ENCODE results near the gene C16orf74. TPM values are rescaled to one million over a fixed set of nuclear protein-coding genes. Genes with fewer than 3 reads are reported as not detected.

C16orf74 gene
- polyA plus RNA-seq, 2 of the 4 experiments (the other 2 are of a cell fraction) = 3.8 to 9.1 TPM

DNA sequence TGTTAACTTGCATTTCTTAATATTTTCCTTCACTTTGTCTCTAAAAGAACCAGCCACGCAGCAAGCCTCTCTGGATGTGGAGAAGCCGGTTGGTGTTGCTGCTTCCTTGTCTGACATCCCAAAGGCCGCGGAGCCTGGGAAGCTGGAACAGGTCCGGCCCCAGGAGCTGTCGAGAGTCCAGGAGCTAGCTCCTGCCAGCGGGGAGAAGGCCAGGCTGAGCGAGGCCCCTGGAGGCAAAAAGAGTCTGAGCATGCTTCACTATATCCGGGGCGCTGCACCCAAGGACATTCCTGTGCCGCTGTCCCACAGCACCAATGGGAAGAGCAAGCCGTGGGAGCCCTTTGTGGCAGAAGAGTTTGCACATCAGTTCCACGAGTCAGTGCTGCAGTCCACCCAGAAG, 85.0 kb downstream of the C16orf74 start:
- DNase-seq (ENCODE audit: low read depth in 1 of 2, low spot score in 1 of 2) (no peak), ATAC-seq (no peak), FAIRE-seq (no peak)
- 94% methylated on average over 8 of the region's 13 CpGs for WGBS (ENCODE audit: missing lambda C conversion rate)
- H3K4me3 ChIP-seq = no peak overlapping the region
- TF ChIP-seq SMC3 (IDR thresholded peaks at IDR 0.05) = no peak
- no peak for TF ChIP-seq EHMT2 (IDR thresholded peaks at IDR 0.05; ENCODE audit: low read depth)
- TF ChIP-seq RARB (CRISPR knock-in tag; IDR thresholded peaks at IDR 0.05) = no peak
- no peak for TF ChIP-seq POLR2A (IDR thresholded peaks at IDR 0.05; ENCODE audit: low read length)
- no peak for TF ChIP-seq BHLHE40 (IDR thresholded peaks at IDR 0.05; ENCODE audit: low read depth, low read length)
- TF ChIP-seq FOSB (CRISPR knock-in tag; IDR thresholded peaks at IDR 0.05) = no peak
- TF ChIP-seq NPAS2 (CRISPR knock-in tag; IDR thresholded peaks at IDR 0.05; ENCODE audit: borderline replicate concordance) = no peak
- TF ChIP-seq GATA3 (IDR thresholded peaks at IDR 0.05; ENCODE audit: borderline replicate concordance) = no peak
- ChIA-PET POLR2A (no interaction called here), CTCF (interaction anchor here (0.6 to 1.4 kb wide), 6 partner anchors 13 to 109 kb away, joined by 3 to 4 read pairs (median 3); no protein-coding TSS in a partner anchor)
- H3K9me3 ChIP-seq = no peaks in the 10 kb centered on the region
- no peaks in the 10 kb centered on the region for H3K4me1 ChIP-seq
- H3K27ac ChIP-seq = no peak overlapping the region
- no peak overlapping the region for H3K4me2 ChIP-seq

DNA sequence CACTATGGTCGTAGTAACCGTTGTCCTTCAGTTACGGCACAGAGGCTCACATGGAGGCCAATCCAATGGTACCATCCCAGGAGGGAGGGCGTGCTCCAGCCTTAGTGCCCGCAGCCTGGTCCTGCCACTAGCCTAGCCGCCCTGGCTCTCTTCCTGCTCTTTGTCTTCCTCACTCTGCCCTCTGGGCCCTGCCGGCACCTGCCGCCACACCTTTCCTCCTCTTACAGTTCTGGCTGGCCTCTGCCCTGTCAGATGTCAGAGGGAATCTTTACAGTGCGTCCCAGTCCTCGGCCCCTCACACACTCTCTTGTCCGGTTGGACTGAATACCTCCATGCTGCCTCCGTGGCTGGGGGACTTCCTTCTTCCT, 85.5 kb downstream of the C16orf74 start:
- Histone ChIP-seq H3K27ac (no peak overlapping the region), H3K9me3 (no peaks in the 10 kb centered on the region), H3K4me3 (no peak overlapping the region), H3K4me2 (no peak overlapping the region), H3K4me1 (no peaks in the 10 kb centered on the region)
- POLR2A ChIA-PET = no interaction called here
- no peak for FAIRE-seq
- no peak for ATAC-seq
- CTCF ChIA-PET = interaction anchor here (0.6 to 1.4 kb wide), 4 partner anchors 13 to 108 kb away, joined by 3 to 4 read pairs (median 4); no protein-coding TSS in a partner anchor
- no peak for DNase-seq (ENCODE audit: low read depth in 1 of 2, low spot score in 1 of 2)
- 95% methylated on average over 12 of the region's 12 CpGs for WGBS (ENCODE audit: missing lambda C conversion rate)
- TF ChIP-seq SMC3 (IDR thresholded peaks at IDR 0.05) = no peak
- no peak for TF ChIP-seq POLR2AphosphoS2 (conservative IDR thresholded peaks at IDR 0.05; ENCODE audit: low read length)
- TF ChIP-seq, protein P1, sequence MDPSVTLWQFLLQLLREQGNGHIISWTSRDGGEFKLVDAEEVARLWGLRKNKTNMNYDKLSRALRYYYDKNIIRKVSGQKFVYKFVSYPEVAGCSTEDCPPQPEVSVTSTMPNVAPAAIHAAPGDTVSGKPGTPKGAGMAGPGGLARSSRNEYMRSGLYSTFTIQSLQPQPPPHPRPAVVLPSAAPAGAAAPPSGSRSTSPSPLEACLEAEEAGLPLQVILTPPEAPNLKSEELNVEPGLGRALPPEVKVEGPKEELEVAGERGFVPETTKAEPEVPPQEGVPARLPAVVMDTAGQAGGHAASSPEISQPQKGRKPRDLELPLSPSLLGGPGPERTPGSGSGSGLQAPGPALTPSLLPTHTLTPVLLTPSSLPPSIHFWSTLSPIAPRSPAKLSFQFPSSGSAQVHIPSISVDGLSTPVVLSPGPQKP (IDR thresholded peaks at IDR 0.05; ENCODE audit: low read depth, low read length) = no peak
- TF ChIP-seq HOXB5 (CRISPR knock-in tag; IDR thresholded peaks at IDR 0.05) = no peak
- no peak for TF ChIP-seq POLR2A (IDR thresholded peaks at IDR 0.05; ENCODE audit: low read length)
- no peak for TF ChIP-seq MYC (IDR thresholded peaks at IDR 0.05; ENCODE audit: borderline replicate concordance, low read length)
- no peak for TF ChIP-seq FOSB (CRISPR knock-in tag; IDR thresholded peaks at IDR 0.05)
- no peak for TF ChIP-seq ZC3H11A (IDR thresholded peaks at IDR 0.05)
- TF ChIP-seq RAD21 (conservative IDR thresholded peaks at IDR 0.05 in 1 of 2, IDR thresholded peaks at IDR 0.05 in 1 of 2) = no peak
- no peak for TF ChIP-seq HEYL (CRISPR knock-in tag; IDR thresholded peaks at IDR 0.05)
- no peak for TF ChIP-seq JUN (IDR thresholded peaks at IDR 0.05)
- TF ChIP-seq, protein P2, sequence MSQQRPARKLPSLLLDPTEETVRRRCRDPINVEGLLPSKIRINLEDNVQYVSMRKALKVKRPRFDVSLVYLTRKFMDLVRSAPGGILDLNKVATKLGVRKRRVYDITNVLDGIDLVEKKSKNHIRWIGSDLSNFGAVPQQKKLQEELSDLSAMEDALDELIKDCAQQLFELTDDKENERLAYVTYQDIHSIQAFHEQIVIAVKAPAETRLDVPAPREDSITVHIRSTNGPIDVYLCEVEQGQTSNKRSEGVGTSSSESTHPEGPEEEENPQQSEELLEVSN (IDR thresholded peaks at IDR 0.05; ENCODE audit: borderline replicate concordance, low read depth) = no peak
- TF ChIP-seq NR3C1 (IDR thresholded peaks at IDR 0.05) = no peak
- TF ChIP-seq, protein P3, sequence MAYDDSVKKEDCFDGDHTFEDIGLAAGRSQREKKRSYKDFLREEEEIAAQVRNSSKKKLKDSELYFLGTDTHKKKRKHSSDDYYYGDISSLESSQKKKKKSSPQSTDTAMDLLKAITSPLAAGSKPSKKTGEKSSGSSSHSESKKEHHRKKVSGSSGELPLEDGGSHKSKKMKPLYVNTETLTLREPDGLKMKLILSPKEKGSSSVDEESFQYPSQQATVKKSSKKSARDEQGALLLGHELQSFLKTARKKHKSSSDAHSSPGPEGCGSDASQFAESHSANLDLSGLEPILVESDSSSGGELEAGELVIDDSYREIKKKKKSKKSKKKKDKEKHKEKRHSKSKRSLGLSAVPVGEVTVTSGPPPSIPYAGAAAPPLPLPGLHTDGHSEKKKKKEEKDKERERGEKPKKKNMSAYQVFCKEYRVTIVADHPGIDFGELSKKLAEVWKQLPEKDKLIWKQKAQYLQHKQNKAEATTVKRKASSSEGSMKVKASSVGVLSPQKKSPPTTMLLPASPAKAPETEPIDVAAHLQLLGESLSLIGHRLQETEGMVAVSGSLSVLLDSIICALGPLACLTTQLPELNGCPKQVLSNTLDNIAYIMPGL (CRISPR knock-in tag; IDR thresholded peaks at IDR 0.05; ENCODE audit: borderline replicate concordance) = no peak
- no peak for TF ChIP-seq TP53 (CRISPR knock-in tag; IDR thresholded peaks at IDR 0.05)
- TF ChIP-seq ZFP36 (IDR thresholded peaks at IDR 0.05; ENCODE audit: borderline replicate concordance, partially characterized antibody) = no peak
